ENCODE measurements around the gene VCL. TPM values are rescaled to one million over a fixed set of nuclear protein-coding genes. Genes with fewer than 3 reads are reported as not detected.
"Not testable (repeated sequence)": the region's sequence is repeated elsewhere in the genome, so short reads cannot be mapped to it uniquely, and the experiment has no call there.

Gene VCL
- total RNA-seq, 4 donors from 2014 or later, result 54.8 to 92.9 (median 64.7) TPM

- DNase-seq (ENCODE audit: low spot score in 2 of 2), result no peak
- no peak overlapping the region for H3K27ac ChIP-seq
- TF ChIP-seq EP300 (IDR thresholded peaks at IDR 0.05) (no peak), POLR2A (IDR thresholded peaks at IDR 0.05) (no peak), CTCF (IDR thresholded peaks at IDR 0.05) (no peak), POLR2AphosphoS5 (IDR thresholded peaks at IDR 0.05) (no peak)
- H3K27me3 ChIP-seq, result no peaks in the 10 kb centered on the region
- no peaks in the 10 kb centered on the region for H3K4me1 ChIP-seq
- no peak overlapping the region for H3K4me3 ChIP-seq
- 90% methylated on average over 5 of the region's 5 CpGs for WGBS
- H3K36me3 ChIP-seq, result peaks cover 53% of the 10 kb centered on the region
- no peaks in the 10 kb centered on the region for H3K9me3 ChIP-seq
These were observed 140.1 kb downstream of the VCL start for GRCh38 chr10:74137992-74138391.

- 97% methylated on average over 5 of the region's 5 CpGs for WGBS
- H3K27me3 ChIP-seq; H3K27ac ChIP-seq; H3K4me3 ChIP-seq; H3K9me3 ChIP-seq; DNase-seq (ENCODE audit: low spot score in 2 of 2); H3K4me1 ChIP-seq: not testable (repeated sequence)
- H3K36me3 ChIP-seq, result peaks cover 47% of the 10 kb centered on the region
These were observed 140.7 kb downstream of the VCL start for GRCh38 chr10:74138596-74138995.

GRCh38 chr10:74139981-74140380, 142.1 kb downstream of the VCL start:
- TF ChIP-seq CTCF (IDR thresholded peaks at IDR 0.05), result no peak
- no peak for TF ChIP-seq EP300 (IDR thresholded peaks at IDR 0.05)
- TF ChIP-seq POLR2A (IDR thresholded peaks at IDR 0.05), result no peak
- TF ChIP-seq POLR2AphosphoS5 (IDR thresholded peaks at IDR 0.05), result no peak
- DNase-seq (ENCODE audit: low spot score in 2 of 2), result no peak
- Histone ChIP-seq H3K4me1 (peaks cover 5% of the 10 kb centered on the region), H3K36me3 (peaks cover 33% of the 10 kb centered on the region), H3K27ac (no peak overlapping the region), H3K4me3 (no peak overlapping the region), H3K9me3 (no peaks in the 10 kb centered on the region), H3K27me3 (no peaks in the 10 kb centered on the region)
- WGBS, result 90% methylated on average over 15 of the region's 18 CpGs

- no peak overlapping the region for H3K4me3 ChIP-seq
- peaks cover 29% of the 10 kb centered on the region for H3K36me3 ChIP-seq
- peaks cover 11% of the 10 kb centered on the region for H3K4me1 ChIP-seq
- H3K27me3 ChIP-seq, result no peaks in the 10 kb centered on the region
- TF ChIP-seq CTCF (IDR thresholded peaks at IDR 0.05) (no peak), EP300 (IDR thresholded peaks at IDR 0.05) (no peak), POLR2A (IDR thresholded peaks at IDR 0.05) (no peak), POLR2AphosphoS5 (IDR thresholded peaks at IDR 0.05) (no peak)
- no peak overlapping the region for H3K27ac ChIP-seq
- DNase-seq (ENCODE audit: low spot score in 2 of 2), result no peak
- no peaks in the 10 kb centered on the region for H3K9me3 ChIP-seq
- 74% methylated on average over 2 of the region's 2 CpGs for WGBS
These were observed 142.6 kb downstream of the VCL start for GRCh38 chr10:74140553-74140952.

GRCh38 chr10:74145133-74145532, 147.2 kb downstream of the VCL start:
- peaks cover under 1% of the 10 kb centered on the region for H3K36me3 ChIP-seq
- WGBS, result 20% methylated on average over 2 of the region's 2 CpGs
- H3K9me3 ChIP-seq, result no peaks in the 10 kb centered on the region
- no peaks in the 10 kb centered on the region for H3K27me3 ChIP-seq
- TF ChIP-seq POLR2AphosphoS5 (IDR thresholded peaks at IDR 0.05), result no peak
- TF ChIP-seq POLR2A (IDR thresholded peaks at IDR 0.05), result no peak
- no peak for TF ChIP-seq EP300 (IDR thresholded peaks at IDR 0.05)
- no peak for TF ChIP-seq CTCF (IDR thresholded peaks at IDR 0.05)
- H3K4me3 ChIP-seq, result no peak overlapping the region
- H3K4me1 ChIP-seq, result peaks cover 29% of the 10 kb centered on the region
- no peak overlapping the region for H3K27ac ChIP-seq
- DNase-seq (ENCODE audit: low spot score in 2 of 2), result no peak

GRCh38 chr10:74146980-74147379, 149.1 kb downstream of the VCL start:
- WGBS, result 92% methylated on average over 10 of the region's 10 CpGs
- H3K4me1 ChIP-seq, result peaks cover 34% of the 10 kb centered on the region
- not testable (repeated sequence) for H3K27ac ChIP-seq; H3K9me3 ChIP-seq; H3K4me3 ChIP-seq; H3K36me3 ChIP-seq; DNase-seq (ENCODE audit: low spot score in 2 of 2); H3K27me3 ChIP-seq

Measured in suprapubic skin (tissue), 4 donors.